HepG2 (cell line): Measurements from ENCODE around the gene COPE. TPM values are rescaled to one million over a fixed set of nuclear protein-coding genes. Genes with fewer than 3 reads are reported as not detected.

Experiments used
- ATF5 ChIP-seq: sonication (generic); formaldehyde crosslinking; IDR thresholded peaks from 2 replicates; pipeline ENCODE4 v1.4.0; 2020; ENCODE audit warnings: mild to moderate bottlenecking, low read depth, missing genetic modification reagents
- IRF1 ChIP-seq: sonication (generic); formaldehyde crosslinking; IDR thresholded peaks from 2 replicates; pipeline ENCODE4 v1.4.0; 2020; ENCODE audit warnings: low read depth, mild to moderate bottlenecking, missing genetic modification reagents
- MAFF ChIP-seq: IDR thresholded peaks from 2 replicates; pipeline ENCODE4 v1.6.1; 2011; ENCODE audit warnings: low read depth, low read length, improper control_type of control experiment
- MIER2 ChIP-seq: IDR thresholded peaks from 2 replicates; pipeline ENCODE4 v1.6.1; 2016; ENCODE audit warnings: missing biosample characterization, missing genetic modification reagents
- MTERF4 ChIP-seq: sonication (generic); formaldehyde crosslinking; IDR thresholded peaks from 2 replicates; pipeline ENCODE4 v1.8.0; 2023; ENCODE audit warnings: mild to moderate bottlenecking, missing genetic modification reagents
- RFX5 ChIP-seq: IDR thresholded peaks from 2 replicates; pipeline ENCODE4 v1.6.1; 2011; ENCODE audit warnings: low read depth, low read length, improper control_type of control experiment
- TAF1 ChIP-seq: sonication (generic); formaldehyde crosslinking; IDR thresholded peaks from 2 replicates; pipeline ENCODE4 v1.4.0; 2020; ENCODE audit warnings: missing genetic modification reagents
- TGIF2 ChIP-seq: IDR thresholded peaks from 2 replicates; pipeline ENCODE4 v1.6.1; 2016; ENCODE audit warnings: control low read depth, missing compliant biosample characterization
- THAP11 ChIP-seq: IDR thresholded peaks from 2 replicates; pipeline ENCODE4 v1.6.1; 2016; ENCODE audit warnings: missing biosample characterization, missing genetic modification reagents
- ZBTB38 ChIP-seq: sonication (generic); formaldehyde crosslinking; IDR thresholded peaks from 2 replicates; pipeline ENCODE4 v1.5.1; 2020; ENCODE audit warnings: mild to moderate bottlenecking, missing genetic modification reagents
- ZBTB4 ChIP-seq: sonication (generic); formaldehyde crosslinking; IDR thresholded peaks from 2 replicates; pipeline ENCODE4 v1.4.0; 2020; ENCODE audit warnings: missing genetic modification reagents, mild to moderate bottlenecking, borderline replicate concordance
- ZBTB7B ChIP-seq: sonication (generic); formaldehyde crosslinking; IDR thresholded peaks from 2 replicates; pipeline ENCODE4 v1.4.0; 2020; ENCODE audit warnings: missing genetic modification reagents
- ZNF33B ChIP-seq: sonication (generic); formaldehyde crosslinking; IDR thresholded peaks from 2 replicates; pipeline ENCODE4 v1.5.1; 2020; ENCODE audit warnings: mild to moderate bottlenecking, missing genetic modification reagents
- ZNF562 ChIP-seq: sonication (generic); formaldehyde crosslinking; IDR thresholded peaks from 2 replicates; pipeline ENCODE4 v1.8.0; 2022; ENCODE audit warnings: missing genetic modification reagents, borderline replicate concordance
- ZNF563 ChIP-seq: sonication (generic); formaldehyde crosslinking; IDR thresholded peaks from 2 replicates; pipeline ENCODE4 v1.8.0; 2022; ENCODE audit warnings: mild to moderate bottlenecking, moderate library complexity, missing genetic modification reagents
- ZNF574 ChIP-seq: sonication (generic); formaldehyde crosslinking; IDR thresholded peaks from 2 replicates; pipeline ENCODE4 v1.4.0; 2020; ENCODE audit warnings: missing genetic modification reagents
- ZNF678 ChIP-seq: sonication (generic); formaldehyde crosslinking; IDR thresholded peaks from 2 replicates; pipeline ENCODE4 v1.4.0; 2020; ENCODE audit warnings: mild to moderate bottlenecking, missing genetic modification reagents
- ZNF784 ChIP-seq: sonication (generic); formaldehyde crosslinking; IDR thresholded peaks from 2 replicates; pipeline ENCODE4 v1.5.1; 2020; ENCODE audit warnings: missing genetic modification reagents, mild to moderate bottlenecking, borderline replicate concordance
- ZNF883 ChIP-seq: sonication (generic); formaldehyde crosslinking; IDR thresholded peaks from 2 replicates; pipeline ENCODE4 v1.5.1; 2020; ENCODE audit warnings: mild to moderate bottlenecking, missing genetic modification reagents; ENCODE audit errors: not compliant biosample characterization
- polyA plus RNA-seq, 8 experiments: library from polyadenylated mRNA; depleted of rRNA in 3 of 8; stranded (reverse) in 7 of 8; unstranded in 1 of 8; fragments of >200 nt; fragmentation: Illumina TruSeq in 4 of 8; extraction: Trizol in 4 of 8; gene quantifications; 2 replicates each; pipeline versions ENCODE4 v1.2.1 to v1.2.3, GENCODE V29; 2011 to 2016; ENCODE audit warnings: low read depth in 4 of 8, missing spikeins in 1 of 8, mixed read lengths in 1 of 8; ENCODE audit not compliant: insufficient read depth in 1 of 8
- total RNA-seq, 5 experiments: library from RNA; depleted of rRNA; stranded (reverse); fragments of >200 nt; fragmentation: Illumina TruSeq; extraction: Trizol; gene quantifications; 2 replicates each; pipeline ENCODE4 v1.2.3, GENCODE V29; 2016; ENCODE audit warnings: low read depth in 1 of 5

Gene COPE
- total and polyA plus RNA-seq, 2 of the 13 experiments (the other 11 are each of a cell fraction or from before 2014, with no cell fraction given) = 189 to 205 TPM

- 0 out of 2 replicates have a peak, but pooled peaks have one; percentile 30 for TF ChIP-seq MIER2 (CRISPR knock-in tag)
- peak; percentile 58 for TF ChIP-seq ZNF883 (CRISPR knock-in tag)
- TF ChIP-seq ZBTB7B = peak; percentile 51; the same call in 1 of the 2 replicates
- peak; percentile 34; the same call in 1 of the 2 replicates for TF ChIP-seq TAF1 (CRISPR knock-in tag)
- TF ChIP-seq ZNF33B (CRISPR knock-in tag) = 0 out of 2 replicates have a peak, but pooled peaks have one; percentile 23
- TF ChIP-seq ZNF784 (CRISPR knock-in tag) = peak; percentile 35; the same call in 1 of the 2 replicates
- TF ChIP-seq ZNF678 (CRISPR knock-in tag) = 0 out of 2 replicates have a peak, but pooled peaks have one; percentile 33
- peak; percentile 59; the same call in 1 of the 2 replicates for TF ChIP-seq THAP11 (CRISPR knock-in tag)
- no peak for TF ChIP-seq ZNF562 (CRISPR knock-in tag)
- peak; percentile 68 for TF ChIP-seq ZNF574
- TF ChIP-seq TGIF2 (CRISPR knock-in tag) = peak; percentile 53; the same call in 1 of the 2 replicates
- TF ChIP-seq ZBTB38 (CRISPR knock-in tag) = peak; percentile 15; the same call in 1 of the 2 replicates
- TF ChIP-seq ATF5 = no peak
- TF ChIP-seq MTERF4 (CRISPR knock-in tag) = 0 out of 2 replicates have a peak, but pooled peaks have one; percentile 65
- TF ChIP-seq RFX5 = no peak
- TF ChIP-seq ZBTB4 (CRISPR knock-in tag) = no peak
- TF ChIP-seq ZNF563 (CRISPR knock-in tag) = peak; percentile 44; the same call in 1 of the 2 replicates
- TF ChIP-seq IRF1 (CRISPR knock-in tag) = no peak
- TF ChIP-seq MAFF = no peak
Measured at GRCh38 chr19:18895038-18895823, 24.0 kb downstream of the COPE start (continued).
